Activated gamma-delta T cell treated with Interleukin-2 at 50 U/mL for 16 hours (primary cell): ENCODE measurements around the gene IKZF2.

Experiments used
- DNase-seq: peaks from one replicate; pipeline ENCODE4 v3.0.0-alpha.2; 2020

IKZF2 gene

DNA sequence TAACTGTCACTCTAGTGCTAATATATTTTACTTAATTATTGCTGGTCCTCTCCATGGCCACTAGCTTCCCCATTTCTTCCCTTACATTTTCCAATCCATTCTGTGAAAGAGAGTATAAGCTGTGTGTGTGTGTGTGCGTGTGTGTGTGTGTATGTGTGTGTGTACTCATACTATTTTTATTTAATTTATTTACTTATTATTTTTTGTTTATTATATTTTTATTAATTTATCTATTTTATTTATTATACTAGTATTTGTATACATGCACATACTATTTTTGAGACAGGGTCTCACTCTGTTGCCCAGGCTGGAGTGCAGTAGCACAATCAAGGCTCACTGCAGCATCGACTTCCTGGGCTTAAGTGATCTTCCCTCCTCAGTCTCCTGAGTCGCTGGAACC is 59.6 kb downstream of the IKZF2 start:
- no peak for DNase-seq

DNA sequence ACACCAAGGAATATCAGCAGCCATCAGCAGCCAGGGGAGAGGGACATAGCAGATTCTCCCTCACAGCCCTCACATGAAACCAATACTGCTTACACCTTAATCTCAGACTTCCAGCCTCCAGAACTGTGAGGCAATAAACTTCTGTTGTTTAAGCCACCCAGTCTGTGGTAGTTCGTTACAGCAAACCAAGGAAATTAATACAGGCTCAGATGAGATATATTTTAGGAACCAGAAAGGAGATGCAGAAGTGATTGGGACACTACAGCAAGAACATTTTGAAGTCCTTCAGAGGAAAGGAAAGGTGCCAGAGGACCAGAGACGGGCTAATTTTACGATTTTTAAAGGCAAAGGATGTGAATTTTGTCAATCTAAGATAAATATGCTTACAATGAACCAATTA is 60.6 kb downstream of the IKZF2 start:
- no peak for DNase-seq

DNA sequence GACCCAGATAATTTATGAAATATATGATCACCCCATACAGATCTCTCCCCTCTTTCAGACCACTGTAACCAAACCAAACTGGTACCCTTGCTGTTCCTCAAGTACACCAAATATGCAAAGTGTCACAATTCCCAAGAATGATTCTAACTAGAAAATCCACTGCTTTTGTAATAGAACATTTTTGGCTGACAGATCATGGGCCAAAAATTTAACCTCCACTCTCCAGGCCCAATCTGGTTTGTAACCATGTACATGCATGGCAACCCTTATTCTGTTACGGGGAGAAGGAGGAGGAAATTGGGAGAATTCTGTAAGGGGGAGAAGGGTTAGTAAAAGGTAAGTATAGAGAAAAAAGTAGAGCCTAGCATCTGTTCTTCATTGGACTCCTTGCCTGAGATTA is 62.0 kb downstream of the IKZF2 start:
- no peak for DNase-seq

DNA sequence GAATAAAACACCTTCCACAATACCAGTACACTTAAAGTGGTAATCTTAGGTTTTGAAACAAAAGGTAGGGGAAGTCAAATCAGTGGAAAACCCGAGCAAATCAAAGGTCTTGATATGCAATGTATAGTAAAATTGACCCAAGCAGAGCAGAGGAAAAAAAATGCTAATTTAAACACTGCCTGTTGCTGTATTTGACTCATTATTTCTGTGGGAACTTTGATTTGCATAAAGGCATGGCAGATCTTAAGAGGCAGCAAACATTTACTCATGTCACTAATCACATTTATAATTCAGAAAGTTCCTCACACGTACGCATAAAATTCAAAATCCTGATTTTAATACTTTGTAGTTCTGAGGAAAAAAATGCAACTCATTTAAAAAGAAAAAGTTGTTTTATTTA is 64.4 kb downstream of the IKZF2 start:
- no peak for DNase-seq

DNA sequence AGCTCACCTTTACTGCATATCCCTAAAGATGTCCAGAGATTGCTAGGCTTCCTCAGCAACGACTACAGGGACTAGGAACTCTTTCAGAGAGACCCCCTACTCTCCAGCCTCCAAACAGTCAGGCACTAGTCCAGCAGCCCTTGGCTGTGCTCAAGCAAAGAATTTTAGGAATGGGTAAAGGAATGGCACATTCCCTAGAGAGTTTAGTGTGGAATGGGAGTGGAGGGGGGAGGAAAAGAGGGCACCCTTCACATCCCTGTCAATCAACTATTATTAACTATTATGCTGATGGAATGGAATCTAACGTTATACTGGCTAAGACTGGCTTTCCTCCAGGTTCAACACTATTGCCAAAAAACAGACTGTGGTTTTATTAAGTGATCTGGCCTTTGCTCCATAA is 64.8 kb downstream of the IKZF2 start:
- no peak for DNase-seq

DNA sequence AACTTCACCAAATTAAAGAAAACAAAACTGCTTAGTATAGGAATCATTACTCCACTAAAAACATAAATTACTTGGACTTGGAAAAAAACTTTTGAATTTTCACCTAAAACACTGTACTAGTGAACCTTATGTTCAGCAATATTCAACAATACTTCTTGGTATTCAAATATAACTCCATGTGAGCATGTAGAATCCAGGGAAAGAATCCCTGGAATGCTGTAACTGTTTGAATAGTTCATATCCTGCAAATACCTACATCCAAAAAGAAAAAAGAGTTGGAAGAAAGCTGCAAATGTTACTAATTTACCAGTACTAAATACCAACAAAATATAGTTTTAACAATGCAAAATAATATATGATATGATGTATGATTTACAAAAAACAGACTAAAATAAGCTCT is 65.4 kb downstream of the IKZF2 start:
- no peak for DNase-seq

DNA sequence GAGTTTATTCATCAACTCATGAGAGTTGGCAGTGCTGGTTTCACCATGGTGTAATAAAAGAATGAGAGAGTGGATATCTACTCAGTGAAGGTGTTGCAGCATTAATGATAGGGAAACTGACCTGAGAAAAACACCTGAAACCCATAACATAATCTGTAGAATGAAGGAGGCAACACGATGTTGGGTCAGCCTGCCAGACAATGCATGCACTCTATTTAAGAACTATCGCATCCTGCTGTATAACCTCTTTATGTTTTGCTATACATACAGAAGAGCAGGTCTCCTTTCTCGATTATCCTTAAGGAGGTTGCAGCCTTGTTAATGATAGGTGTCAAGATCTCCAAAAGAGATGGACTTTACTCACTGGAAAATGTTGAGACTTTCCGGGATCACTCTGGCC is 65.9 kb downstream of the IKZF2 start:
- no peak for DNase-seq

DNA sequence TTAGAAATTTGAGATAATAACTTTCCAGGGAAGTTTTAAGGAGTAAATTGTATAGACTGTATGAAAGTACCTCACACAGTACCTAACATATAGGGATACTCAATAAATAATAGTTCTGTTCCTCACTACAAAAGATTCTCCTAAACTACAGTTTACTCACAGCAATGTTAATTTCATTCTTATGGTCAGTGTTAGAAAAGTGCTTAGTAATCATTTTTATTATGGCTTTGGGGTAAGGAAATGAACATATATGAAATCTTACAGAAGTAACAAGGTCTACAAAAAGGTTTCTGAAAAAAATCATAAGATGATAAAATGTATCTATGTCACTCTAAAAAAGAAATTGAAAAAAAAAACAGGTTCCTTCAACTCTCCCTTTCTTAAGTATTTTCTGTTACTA is 67.2 kb downstream of the IKZF2 start:
- DNase-seq: no peak

DNA sequence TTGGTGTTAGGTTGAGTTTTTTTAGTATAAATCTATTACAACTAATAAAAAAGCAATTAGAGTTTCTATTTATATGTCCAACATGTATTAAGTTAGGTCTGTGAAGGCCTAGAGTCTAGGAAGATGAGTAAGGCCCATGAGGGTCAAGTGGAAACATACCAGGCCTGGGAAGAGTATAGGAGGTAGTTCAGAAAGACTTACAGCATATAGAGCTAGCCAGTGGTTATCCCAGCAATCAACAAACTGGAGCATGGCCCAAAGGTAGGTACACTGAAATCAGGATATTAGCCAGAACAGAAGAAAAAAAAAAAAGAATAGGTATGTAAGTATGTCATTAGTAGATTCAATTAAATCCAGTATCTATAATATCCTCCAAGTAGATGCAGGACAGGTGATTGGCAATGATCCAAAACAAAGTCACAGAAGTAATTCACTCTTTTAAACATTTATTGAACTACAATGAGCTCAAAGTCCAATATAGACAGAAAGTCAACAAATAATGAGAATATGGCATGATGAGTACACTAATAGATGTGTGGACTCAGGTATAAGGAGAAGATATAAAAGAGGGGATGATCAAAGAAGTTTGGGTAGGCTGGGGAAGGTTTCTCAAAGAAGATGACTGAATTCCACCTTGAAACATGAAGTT is 70.3 kb downstream of the IKZF2 start:
- DNase-seq: no peak

DNA sequence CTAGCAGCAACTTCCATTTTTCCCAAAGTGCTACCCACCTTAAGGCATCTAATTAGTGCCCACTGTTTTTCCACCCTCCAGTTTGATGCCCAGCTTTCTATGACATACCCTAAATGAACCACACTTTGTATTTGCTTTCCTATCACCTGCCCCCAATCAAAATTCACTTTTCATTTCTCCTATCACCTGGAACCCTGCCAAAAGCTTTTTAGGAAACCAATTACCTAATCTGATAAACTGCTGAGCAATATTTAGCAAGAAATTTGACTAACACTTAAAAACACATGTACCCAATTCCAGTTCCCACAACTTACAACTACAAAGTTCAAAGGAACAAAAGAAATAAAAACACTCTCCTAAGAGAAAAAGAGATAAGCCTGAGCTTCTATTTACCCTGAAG is 71.7 kb downstream of the IKZF2 start:
- DNase-seq: no peak

DNA sequence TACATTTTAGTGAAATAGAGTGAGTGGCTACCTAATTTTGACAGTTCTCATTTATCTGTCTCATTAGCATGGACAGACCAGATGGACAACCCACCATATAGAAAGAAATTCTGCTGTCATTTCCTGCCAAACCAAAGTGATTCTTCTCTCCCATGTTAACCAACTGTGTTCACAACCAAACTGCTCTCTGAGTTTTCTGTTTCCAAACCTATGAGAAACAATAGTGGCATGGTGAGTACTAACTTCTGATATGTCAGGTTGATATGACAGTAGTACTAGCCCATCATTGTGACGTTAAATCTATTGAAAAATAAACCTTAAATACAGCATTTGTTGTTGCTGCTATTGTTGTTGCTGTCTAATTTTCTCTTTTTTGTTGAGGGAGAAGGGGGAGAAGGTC is 72.7 kb downstream of the IKZF2 start:
- DNase-seq: no peak

DNA sequence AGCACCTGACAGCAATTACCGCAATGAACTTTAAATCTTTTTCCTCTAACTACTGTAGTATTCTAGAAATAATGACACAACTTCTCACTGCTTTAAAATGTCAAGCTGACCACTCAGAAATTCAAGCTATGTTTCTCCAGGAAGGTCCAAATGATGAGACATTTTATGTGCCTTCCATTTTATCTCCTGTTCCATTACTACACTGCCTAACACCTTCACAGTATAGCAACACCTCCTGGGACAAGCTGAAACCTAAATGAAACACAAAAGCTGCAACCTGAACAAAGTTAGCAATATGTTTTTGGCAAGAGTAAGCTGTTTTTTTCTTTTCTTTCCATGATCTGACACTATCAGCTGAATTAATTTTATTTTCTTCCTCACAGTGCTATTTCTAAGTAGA is 81.9 kb downstream of the IKZF2 start:
- no peak for DNase-seq

DNA sequence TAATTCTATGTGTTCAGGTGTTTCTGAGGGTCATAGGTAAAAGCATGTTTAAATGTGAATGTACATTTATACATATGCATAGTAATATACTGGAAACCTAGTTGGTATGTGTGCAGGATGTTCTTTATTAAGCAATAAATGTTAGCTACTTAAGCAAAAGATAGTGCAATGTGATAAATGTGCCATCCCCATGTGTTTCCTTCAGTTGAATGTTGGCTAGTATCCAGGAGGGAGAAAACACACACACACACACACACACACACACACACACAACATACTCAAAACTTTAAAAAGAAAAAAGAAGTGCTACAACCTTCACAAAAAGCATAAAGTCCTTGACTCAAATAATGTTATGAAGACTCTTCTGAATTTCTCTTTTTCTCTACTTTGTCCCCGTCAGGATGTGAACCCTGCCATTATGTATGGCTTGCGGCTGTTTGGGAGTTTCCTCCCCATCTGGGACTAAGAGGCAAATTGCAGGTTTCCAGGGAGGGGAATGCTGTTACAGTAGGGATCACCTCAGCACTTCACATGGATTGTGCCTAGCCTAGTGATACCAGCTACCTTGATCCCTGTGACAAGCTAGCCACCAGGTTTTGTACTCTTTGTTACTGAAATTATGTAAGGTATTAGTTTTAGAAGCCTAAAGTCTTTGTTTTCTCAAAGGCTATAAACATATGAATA is 82.6 kb downstream of the IKZF2 start:
- DNase-seq: no peak

DNA sequence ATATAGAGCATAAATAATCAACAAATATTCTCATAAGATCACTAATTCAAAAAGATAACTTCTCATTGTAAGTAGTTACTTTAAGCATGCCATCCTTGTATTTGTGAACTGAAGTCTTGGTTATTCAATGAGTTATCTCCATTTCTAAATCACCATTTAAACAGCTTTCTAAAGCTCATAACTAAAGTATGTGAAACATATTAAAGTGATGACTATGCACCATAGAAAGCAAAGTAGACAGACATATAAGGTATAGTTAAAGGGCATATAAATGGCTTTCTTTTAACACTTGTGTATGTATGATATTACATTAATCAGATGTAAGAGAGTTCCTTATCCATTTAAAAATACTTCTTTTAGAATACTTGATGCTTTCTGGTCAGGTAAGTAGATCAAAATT is 83.5 kb downstream of the IKZF2 start:
- no peak for DNase-seq

DNA sequence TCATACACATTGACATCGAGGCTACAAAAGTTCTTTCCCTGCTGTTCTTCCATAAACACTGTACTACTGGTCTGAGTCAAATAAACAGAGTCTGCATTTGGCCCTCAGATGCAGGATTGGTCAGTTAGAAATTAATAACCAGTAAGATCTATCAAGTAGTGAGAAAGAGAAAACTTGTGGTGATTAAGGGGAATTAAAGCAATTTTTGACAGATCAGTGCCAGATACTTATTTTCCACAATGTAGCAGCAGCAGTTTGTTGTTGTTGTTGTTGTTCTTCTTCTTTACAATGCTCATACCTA is 85.0 kb downstream of the IKZF2 start:
- no peak for DNase-seq

DNA sequence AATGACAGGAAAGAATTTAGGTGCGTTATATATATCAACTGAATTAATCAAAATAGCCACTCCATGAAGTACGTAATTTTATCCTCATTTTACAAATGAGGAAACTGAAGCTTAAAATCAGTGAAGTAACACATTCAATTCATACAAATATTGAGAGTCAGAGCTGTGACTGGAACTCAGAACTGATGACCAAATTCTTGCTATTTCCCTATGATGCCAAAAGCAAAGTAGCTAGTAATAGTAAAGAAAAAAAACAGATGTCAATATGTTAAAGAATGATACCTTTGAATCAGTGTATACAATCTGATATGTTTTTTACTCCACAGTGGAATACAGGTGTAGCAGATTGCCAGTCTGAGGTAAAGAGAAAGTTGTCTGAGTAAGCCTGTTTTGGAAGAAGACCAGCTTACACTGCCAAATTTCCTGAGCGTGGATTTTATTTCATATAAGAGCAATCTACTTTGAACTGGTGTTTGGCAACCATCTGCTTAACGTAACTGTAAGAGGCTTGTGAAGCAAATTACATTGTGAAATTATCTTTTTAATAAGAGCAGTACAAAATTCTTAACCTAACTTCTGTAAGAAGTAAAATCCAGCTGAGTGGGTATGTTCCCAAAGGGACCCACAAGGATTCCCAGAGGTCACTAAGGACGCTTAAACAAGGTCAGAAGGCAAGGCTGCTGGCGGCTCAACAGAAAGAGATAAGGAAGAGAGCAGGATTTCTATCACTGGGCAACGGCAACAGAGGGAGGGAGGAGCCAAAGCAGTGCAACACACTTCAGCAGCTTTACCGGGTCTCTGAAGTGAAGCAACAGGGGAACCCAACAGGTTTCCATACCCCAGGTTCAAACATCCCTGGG is 85.6 kb downstream of the IKZF2 start:
- peak; percentile 14 for DNase-seq

DNA sequence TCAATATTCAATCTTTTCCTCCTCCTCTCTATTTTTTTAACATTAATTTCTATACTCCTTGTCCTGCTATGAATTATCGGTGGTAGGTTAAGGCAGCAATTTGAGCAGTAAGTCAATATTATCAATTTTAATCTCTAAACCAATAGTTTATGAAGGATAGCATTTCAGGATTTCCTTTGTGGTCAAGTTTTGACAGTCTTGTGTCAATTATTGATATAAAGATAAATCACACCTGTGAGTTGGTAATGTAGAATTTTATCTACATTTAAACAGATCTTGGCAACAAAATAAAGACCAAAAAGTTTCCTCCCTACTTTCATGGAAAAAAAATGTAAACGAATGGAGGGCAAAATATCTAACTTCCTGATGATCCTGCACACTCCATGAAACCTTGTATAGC is 87.3 kb downstream of the IKZF2 start:
- DNase-seq: no peak

DNA sequence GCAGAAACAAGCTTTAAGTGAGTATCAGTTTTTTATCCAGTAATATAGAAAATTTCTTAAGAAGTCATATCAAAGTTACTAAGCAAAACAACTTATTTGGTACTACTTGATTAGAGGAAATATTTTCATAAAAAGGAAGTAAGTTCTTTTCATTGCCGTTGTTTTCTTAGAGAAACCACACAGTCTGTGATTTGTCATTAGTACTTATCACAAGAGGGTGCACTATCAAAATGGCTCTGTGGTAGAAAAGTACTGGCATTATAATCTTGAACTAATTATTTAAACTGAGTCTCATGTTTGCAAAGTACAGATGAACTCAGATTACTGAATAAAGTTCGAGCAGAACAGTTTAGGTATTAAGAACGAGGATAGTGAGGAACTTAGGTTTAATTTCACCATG is 93.4 kb downstream of the IKZF2 start:
- no peak for DNase-seq

DNA sequence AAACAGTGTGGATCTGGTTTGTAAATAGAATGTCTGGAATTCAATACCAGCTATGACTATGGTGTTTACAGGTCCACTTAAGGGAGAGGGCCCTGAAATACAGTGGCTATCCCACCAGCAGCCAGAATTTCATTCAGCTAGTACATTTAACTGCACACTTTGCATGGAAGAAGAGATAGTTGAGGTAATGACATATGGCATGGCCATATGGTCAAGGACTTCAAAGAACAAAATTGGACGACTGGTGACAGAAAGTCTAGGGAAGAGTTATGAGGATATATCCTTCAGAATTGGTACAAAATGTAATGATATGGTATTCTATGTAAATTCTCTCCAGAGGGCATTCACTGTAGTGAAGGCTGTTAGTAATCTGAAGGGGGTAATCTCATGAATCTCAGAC is 105.0 kb downstream of the IKZF2 start:
- DNase-seq: no peak

DNA sequence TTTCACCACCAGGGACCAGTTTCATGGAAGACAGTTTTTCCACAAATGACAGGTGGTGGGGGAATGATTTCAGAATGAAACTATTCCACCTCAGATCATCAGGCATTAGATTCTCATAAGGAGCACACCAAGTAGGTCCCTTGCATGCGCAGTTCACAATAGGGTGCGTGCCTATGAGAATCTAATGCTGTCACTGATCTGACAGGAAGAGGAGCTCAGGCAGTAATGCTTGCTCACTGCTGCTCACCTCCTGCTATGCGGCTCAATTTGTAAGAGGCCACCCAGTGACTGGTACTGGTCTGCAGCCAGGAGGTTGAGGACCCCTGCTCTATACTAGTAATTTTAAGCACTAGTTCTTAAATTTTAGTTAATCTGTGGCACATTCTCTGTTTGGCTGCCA is 107.8 kb downstream of the IKZF2 start:
- no peak for DNase-seq

DNA sequence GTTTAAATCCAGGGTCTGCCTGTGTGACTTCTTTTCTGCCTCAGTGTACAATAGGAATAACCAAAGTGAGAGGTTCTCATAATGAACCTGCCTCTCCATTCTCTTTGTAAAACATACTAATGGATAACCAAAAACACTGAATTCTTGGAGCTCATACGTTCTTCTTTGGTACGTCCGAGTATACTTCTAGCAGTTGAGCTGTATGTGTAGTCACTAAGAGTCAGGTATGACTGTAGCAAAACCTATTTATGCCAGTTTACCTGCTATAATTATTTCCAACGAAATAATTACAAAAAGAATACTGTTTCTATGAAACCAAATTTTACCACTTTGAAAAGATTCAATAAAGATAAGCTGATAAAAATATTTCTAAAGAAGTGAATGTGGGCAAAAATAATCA is 109.2 kb downstream of the IKZF2 start:
- no peak for DNase-seq

DNA sequence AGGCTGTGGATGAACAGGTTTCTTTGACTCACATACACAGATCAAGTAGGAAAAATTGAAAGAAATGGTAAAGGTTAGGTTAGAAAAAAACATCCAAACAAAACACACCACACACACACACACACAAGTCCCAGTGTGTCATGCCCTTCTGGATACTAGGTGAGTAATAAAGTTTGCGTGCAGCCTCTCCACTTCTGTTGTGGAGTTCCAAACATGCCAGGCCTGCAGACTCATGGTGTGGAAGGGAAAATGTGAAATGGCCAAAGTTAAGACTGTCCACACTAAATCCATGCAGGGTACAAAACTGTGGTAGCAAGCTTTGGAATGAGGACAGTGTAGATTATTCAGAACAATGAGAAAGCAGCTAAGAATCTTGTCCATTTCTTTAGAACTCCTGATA is 114.6 kb downstream of the IKZF2 start:
- no peak for DNase-seq

DNA sequence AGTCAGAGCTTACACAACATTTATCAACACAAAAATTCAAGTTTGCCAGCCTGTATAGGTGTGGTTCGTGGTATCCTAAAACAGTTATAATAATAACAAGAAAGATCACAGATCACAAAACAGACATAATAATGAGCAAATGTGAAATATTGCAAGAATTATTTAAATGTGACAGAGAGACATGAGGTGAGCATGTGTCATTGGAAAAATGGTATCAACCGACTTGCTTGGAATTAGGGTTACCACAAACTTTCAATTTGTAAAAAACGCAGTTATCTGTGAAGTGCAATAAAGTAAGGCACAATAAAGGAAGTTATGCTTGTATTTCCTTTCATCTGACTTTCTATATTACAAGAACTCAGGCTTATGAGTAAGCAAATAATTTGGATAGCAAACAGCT is 116.8 kb downstream of the IKZF2 start:
- DNase-seq: no peak

DNA sequence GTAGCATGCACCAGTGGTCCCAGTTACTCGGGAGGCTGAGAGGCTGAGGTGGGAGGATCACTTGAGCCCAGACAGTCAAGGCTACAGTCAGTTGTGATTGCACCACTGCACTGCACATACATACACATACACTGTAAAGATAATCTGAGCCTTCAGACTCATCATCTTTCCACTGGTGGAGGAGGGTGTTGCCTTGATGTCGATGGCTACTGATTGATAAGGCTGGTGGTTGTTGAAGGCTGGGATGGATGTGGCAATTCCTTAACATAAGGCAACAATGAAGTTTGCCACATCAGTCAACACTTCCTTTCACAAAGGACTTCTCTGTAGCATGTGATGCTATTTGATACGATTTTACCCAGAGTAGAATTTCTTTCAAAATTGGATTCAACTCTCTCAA is 118.8 kb downstream of the IKZF2 start:
- no peak for DNase-seq

DNA sequence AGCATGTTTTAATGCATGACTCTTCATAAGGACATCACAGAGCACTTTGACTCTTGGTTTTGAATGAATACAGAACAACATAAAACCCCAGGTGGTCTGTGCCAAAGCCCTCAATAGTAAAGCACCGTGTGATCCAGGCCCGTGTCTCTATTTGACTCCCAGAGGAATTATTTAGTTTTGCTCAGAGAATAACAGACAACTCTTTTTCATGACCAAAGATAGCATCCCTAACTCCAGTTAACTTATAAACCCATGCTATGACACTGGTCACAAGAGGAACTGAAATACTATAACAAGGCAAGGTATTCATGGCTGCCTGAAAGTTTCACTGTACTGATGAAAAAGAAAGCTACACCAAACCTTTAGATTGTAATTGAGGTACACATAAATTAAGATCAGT is 128.4 kb downstream of the IKZF2 start:
- no peak for DNase-seq
